Measurements from ENCODE around the gene DDX3X. TPM values are rescaled to one million over a fixed set of nuclear protein-coding genes. Genes with fewer than 3 reads are reported as not detected.
A peak's percentile ranks its signal among the peaks of the same experiment; 100 is the strongest.

DDX3X gene
- total RNA-seq (2013; cell fraction: nucleolus; rRNA removed), result 411 TPM in 2 replicates
- 175 and 212 TPM in 2 replicates for total RNA-seq (2014; rRNA removed)
- 141 and 142 TPM in 2 replicates for total RNA-seq (2014; rRNA removed; fragmentation: Illumina TruSeq; extraction: Trizol)
- 262 and 283 TPM in 2 replicates for total RNA-seq (2021)
- 120 TPM for polyA plus RNA-seq (2011; ENCODE audit: low read depth)
- polyA plus RNA-seq (2011; rRNA removed), result 134 and 197 TPM in 2 replicates
- polyA plus RNA-seq (2011; cell fraction: cytosol; rRNA removed), result 54.9 and 55.7 TPM in 2 replicates
- polyA plus RNA-seq (2011; cell fraction: nucleus; rRNA removed), result 104 and 181 TPM in 2 replicates
- 133 and 148 TPM in 2 replicates for polyA plus RNA-seq (2012)
- 222 and 279 TPM in 2 replicates for polyA plus RNA-seq (2014; fragmentation: Illumina TruSeq; extraction: Trizol)
- 10 to 100 TPM; 52.0 to 56.7 TPM for polyA plus RNA-seq (2014; fragmentation: Nextera tagmentation; extraction: Ambion mirVana)
- 145 and 169 TPM in 2 replicates for polyA plus RNA-seq (2014; rRNA removed)
- polyA plus RNA-seq (2016; fragmentation: Nextera tagmentation; extraction: Ambion mirVana), result 100 to 1,000 TPM; 203 to 204 TPM
- polyA minus RNA-seq (2011; rRNA and poly(A)+ RNA removed), result 120 and 174 TPM in 2 replicates
- polyA minus RNA-seq (2011; cell fraction: cytosol; rRNA and poly(A)+ RNA removed), result 66.7 and 118 TPM in 2 replicates
- polyA minus RNA-seq (2011; cell fraction: nucleus; rRNA and poly(A)+ RNA removed), result 127 and 235 TPM in 2 replicates
- percentile 99 among the genes with signal in this experiment for Bru-seq, nascent RNA
- BruChase-seq, experiment 1, labeled RNA remaining after a 6-hour chase, result percentile 100 among the genes with signal in this experiment
- percentile 100 among the genes with signal in this experiment for BruChase-seq, experiment 2, labeled RNA remaining after a 2-hour chase
- long read RNA-seq, experiment 1, full-length matches to known transcripts, result 31 of 53 reads
- long read RNA-seq, experiment 1, partial matches to known transcripts, result 3 of 53 reads
- long read RNA-seq, experiment 1, other reads (novel, unspliced or antisense), result 19 of 53 reads
- long read RNA-seq, experiment 2, full-length matches to known transcripts, result 165 of 309 reads
- long read RNA-seq, experiment 2, partial matches to known transcripts, result 133 of 309 reads
- long read RNA-seq, experiment 2, other reads (novel, unspliced or antisense), result 11 of 309 reads

- POLR2A ChIA-PET, result interaction anchor here (0.6 to 1.1 kb wide), 6 partner anchors 9 to 683 kb away, joined by 3 to 5 read pairs (median 4); partner anchors contain the start of gene USP9X
- WGBS (ENCODE audit: insufficient coverage, insufficient replicate concordance, low lambda C conversion rate, missing lambda C conversion rate), result under 1% methylated on average over 47 of the region's 47 CpGs
- intact Hi-C loops (cut with micrococcal nuclease; ENCODE audit: unreplicated experiment) (loop anchor here (2.0 to 10.0 kb wide), 7 partner anchors 57 to 687 kb away; partner anchors contain the start of genes CXorf38 and USP9X), in situ Hi-C loops (cut with MboI) (loop anchor here (5.0 to 10.0 kb wide), 2 partner anchors 252 to 689 kb away; partner anchors contain the start of gene CXorf38)
- H3K4me2 ChIP-seq (ENCODE audit: control insufficient read depth, insufficient read depth), result peak within 1 kb of the TSS; percentile 86
- peak within 1 kb of the TSS; percentile 93 for H2AFZ ChIP-seq (ENCODE audit: control insufficient read depth, low read depth, low read length)
- H3K27ac ChIP-seq (ENCODE audit: control insufficient read depth, insufficient read depth), result peak within 1 kb of the TSS; percentile 99
- SMC1A ChIA-PET (ENCODE audit: uncharacterized antibody, unreplicated experiment), result interaction anchor here (1.0 kb wide), 1 partner anchor 97 kb away, joined by 3 read pairs; no protein-coding TSS in a partner anchor
- peak; percentile 76 for FAIRE-seq
- BruUV-seq (replicated peaks), result no TSS peak
- RAD21 ChIA-PET (ENCODE audit: unreplicated experiment), result interaction anchor here (0.6 to 1.1 kb wide), 3 partner anchors 32 to 153 kb away, joined by 3 to 7 read pairs (median 3); no protein-coding TSS in a partner anchor
- peak within 1 kb of the TSS; percentile 97 for H3K9ac ChIP-seq (ENCODE audit: control insufficient read depth, insufficient read depth, low read length)
- H4K20me1 ChIP-seq (ENCODE audit: control insufficient read depth, insufficient read depth), result peaks cover 15% of the 10 kb centered on the region
- peaks cover 0 to 9% of the 10 kb centered on the region in 2 experiments; a peak in 2 of 4 replicates for H3K36me3 ChIP-seq (ENCODE audit: control insufficient read depth in 2 of 2, insufficient read depth in 2 of 2, low read length in 1 of 2)
- no peaks in the 10 kb centered on the region for H3K9me3 ChIP-seq (replicated peaks; ENCODE audit: control insufficient read depth, insufficient read depth, low read length)
- peak; percentile 91 for DNase-seq (ENCODE audit: low read depth, low spot score)
- H3K79me2 ChIP-seq (ENCODE audit: control insufficient read depth, insufficient read depth, low read length), result peaks cover 56% of the 10 kb centered on the region
- H3K4me1 ChIP-seq (ENCODE audit: control insufficient read depth, insufficient read depth, low read length), result peaks cover 10% of the 10 kb centered on the region
- ATAC-seq, result peak; percentile 72
- peak within 1 kb of the TSS; percentile 91 for H3K4me3 ChIP-seq
- H3K27me3 ChIP-seq (replicated peaks in 1 of 2; ENCODE audit: control insufficient read depth in 2 of 2, insufficient read depth in 2 of 2, low read length in 1 of 2), result no peaks in the 10 kb centered on the region; a peak in 1 of 4 replicates
- CTCF ChIA-PET, result interaction anchor here (0.5 kb wide), 1 partner anchor 790 kb away, joined by 3 read pairs; no protein-coding TSS in a partner anchor
- TF ChIP-seq JUNB (IDR thresholded peaks at IDR 0.05) (peak; percentile 12; the same call in 1 of the 2 replicates), TCF12 (IDR thresholded peaks at IDR 0.05; ENCODE audit: low read depth, low read length) (peak; percentile 81), USF1 (IDR thresholded peaks at IDR 0.05; ENCODE audit: borderline replicate concordance, extremely low read length, insufficient read depth, low read depth, low read length) (peak; percentile 13), STAT3 (IDR thresholded peaks at IDR 0.05; ENCODE audit: low read depth, low read length) (no peak), LARP7 (IDR thresholded peaks at IDR 0.05) (no peak), BCLAF1 (IDR thresholded peaks at IDR 0.05) (0 out of 2 replicates have a peak, but pooled peaks have one; percentile 33), BRCA1 (IDR thresholded peaks at IDR 0.05; ENCODE audit: low read depth, low read length) (peak; percentile 82), RAD21 (IDR thresholded peaks at IDR 0.05; ENCODE audit: insufficient read depth, low read depth, low read length) (0 out of 2 replicates have a peak, but pooled peaks have one; percentile 3), ELK1 (IDR thresholded peaks at IDR 0.05; ENCODE audit: low read depth, low read length) (peak; percentile 14; the same call in 1 of the 2 replicates)
These were observed at the start of gene DDX3X for GRCh38 chrX:41333744-41334362. TSS of gene DDX3X (plus strand) at chrX:41334162. CDS start at chrX:41334253, 91 bp downstream.

Data from GM12878 (cell line).